ENCODE data around the gene PPM1H. TPM values are rescaled to one million over a fixed set of nuclear protein-coding genes. Genes with fewer than 3 reads are reported as not detected.

The PPM1H gene
- total RNA-seq, 1 experiment from 2014 or later: 0.04 TPM

GRCh38 chr12:62649412-62650138 is 285.4 kb downstream of the PPM1H start:
- intact Hi-C loops (cut with micrococcal nuclease; ENCODE audit: unreplicated experiment): no loop called here
- TF ChIP-seq CTCF (conservative IDR thresholded peaks at IDR 0.05; ENCODE audit: low read depth, low read length): no peak
- no peak for TF ChIP-seq EZH2 (IDR thresholded peaks at IDR 0.05; ENCODE audit: borderline replicate concordance, low read depth, low read length, poor library complexity, severe bottlenecking)
- no TSS peak for BruUV-seq (replicated peaks)
- POLR2A ChIA-PET (ENCODE audit: low non-redundant PET): no interaction called here
- DNase-seq (ENCODE audit: low spot score): no peak
- no peak overlapping the region for H3K4me3 ChIP-seq (ENCODE audit: low read depth, low read length, poor library complexity, severe bottlenecking)
- H3K9me3 ChIP-seq (ENCODE audit: low read depth, low read length, poor library complexity, severe bottlenecking): no peaks in the 10 kb centered on the region
- H3K27ac ChIP-seq (ENCODE audit: low read depth, low read length, poor library complexity, severe bottlenecking): no peak overlapping the region
- H3K27me3 ChIP-seq (replicated peaks; ENCODE audit: insufficient read depth, low read depth, low read length, poor library complexity): no peaks in the 10 kb centered on the region
- H3K36me3 ChIP-seq (ENCODE audit: insufficient read depth, low read length, poor library complexity, severe bottlenecking): no peaks in the 10 kb centered on the region
- CTCF ChIA-PET: interaction anchor here (0.7 kb wide), 1 partner anchor 20 kb away, joined by 3 read pairs; no protein-coding TSS in a partner anchor
- no peaks in the 10 kb centered on the region for H3K4me1 ChIP-seq (ENCODE audit: insufficient read depth, low read length, poor library complexity, severe bottlenecking)

- no peak for TF ChIP-seq CTCF (conservative IDR thresholded peaks at IDR 0.05; ENCODE audit: low read depth, low read length)
- TF ChIP-seq EZH2 (IDR thresholded peaks at IDR 0.05; ENCODE audit: borderline replicate concordance, low read depth, low read length, poor library complexity, severe bottlenecking): no peak
- Histone ChIP-seq H3K9me3 (ENCODE audit: low read depth, low read length, poor library complexity, severe bottlenecking) (no peaks in the 10 kb centered on the region), H3K4me1 (ENCODE audit: insufficient read depth, low read length, poor library complexity, severe bottlenecking) (no peaks in the 10 kb centered on the region), H3K27me3 (replicated peaks; ENCODE audit: insufficient read depth, low read depth, low read length, poor library complexity) (no peaks in the 10 kb centered on the region), H3K36me3 (ENCODE audit: insufficient read depth, low read length, poor library complexity, severe bottlenecking) (no peaks in the 10 kb centered on the region), H3K27ac (ENCODE audit: low read depth, low read length, poor library complexity, severe bottlenecking) (no peak overlapping the region), H3K4me3 (ENCODE audit: low read depth, low read length, poor library complexity, severe bottlenecking) (no peak overlapping the region)
- BruUV-seq (replicated peaks): no TSS peak
- no peak for DNase-seq (ENCODE audit: low spot score)
- CTCF ChIA-PET: no interaction called here
- POLR2A ChIA-PET (ENCODE audit: low non-redundant PET): no interaction called here
- intact Hi-C loops (cut with micrococcal nuclease; ENCODE audit: unreplicated experiment): no loop called here
Observed at GRCh38 chr12:62647586-62647985, 287.4 kb downstream of the PPM1H start.

- POLR2A ChIA-PET (ENCODE audit: low non-redundant PET): no interaction called here
- no TSS peak for BruUV-seq (replicated peaks)
- CTCF ChIA-PET: no interaction called here
- no peaks in the 10 kb centered on the region for H3K4me1 ChIP-seq (ENCODE audit: insufficient read depth, low read length, poor library complexity, severe bottlenecking)
- no peaks in the 10 kb centered on the region for H3K27me3 ChIP-seq (replicated peaks; ENCODE audit: insufficient read depth, low read depth, low read length, poor library complexity)
- no peak overlapping the region for H3K27ac ChIP-seq (ENCODE audit: low read depth, low read length, poor library complexity, severe bottlenecking)
- H3K36me3 ChIP-seq (ENCODE audit: insufficient read depth, low read length, poor library complexity, severe bottlenecking): no peaks in the 10 kb centered on the region
- no peaks in the 10 kb centered on the region for H3K9me3 ChIP-seq (ENCODE audit: low read depth, low read length, poor library complexity, severe bottlenecking)
- no peak overlapping the region for H3K4me3 ChIP-seq (ENCODE audit: low read depth, low read length, poor library complexity, severe bottlenecking)
- DNase-seq (ENCODE audit: low spot score): no peak
- intact Hi-C loops (cut with micrococcal nuclease; ENCODE audit: unreplicated experiment): no loop called here
- TF ChIP-seq EZH2 (IDR thresholded peaks at IDR 0.05; ENCODE audit: borderline replicate concordance, low read depth, low read length, poor library complexity, severe bottlenecking) (no peak), CTCF (conservative IDR thresholded peaks at IDR 0.05; ENCODE audit: low read depth, low read length) (no peak)
Observed at GRCh38 chr12:62646566-62646965, 288.4 kb downstream of the PPM1H start.

All from A673 (cell line).